HL-60 (cell line): ENCODE measurements around the gene KLHL28.

Source experiments
- CTCF ChIP-seq: IDR thresholded peaks from one replicate; pipeline ENCODE4 v1.5.1; 2011; ENCODE audit warnings: low read length, control low read depth, inconsistent platforms; ENCODE audit not compliant: insufficient read depth
- GABPA ChIP-seq: IDR thresholded peaks from 2 replicates; pipeline ENCODE4 v1.6.1; 2012; ENCODE audit warnings: low read depth
- POLR2AphosphoS5 ChIP-seq: IDR thresholded peaks from 2 replicates; pipeline ENCODE4 v1.6.1; 2012; ENCODE audit warnings: low read depth
- TF ChIP-seq, protein P1 (sequence below): IDR thresholded peaks from 2 replicates; pipeline ENCODE4 v1.6.1; 2012; ENCODE audit warnings: low read depth; ENCODE audit not compliant: insufficient replicate concordance

- TF ChIP-seq CTCF = no peak
- TF ChIP-seq POLR2AphosphoS5 = no peak; the same call in 1 of the 2 replicates
- TF ChIP-seq, protein P1, sequence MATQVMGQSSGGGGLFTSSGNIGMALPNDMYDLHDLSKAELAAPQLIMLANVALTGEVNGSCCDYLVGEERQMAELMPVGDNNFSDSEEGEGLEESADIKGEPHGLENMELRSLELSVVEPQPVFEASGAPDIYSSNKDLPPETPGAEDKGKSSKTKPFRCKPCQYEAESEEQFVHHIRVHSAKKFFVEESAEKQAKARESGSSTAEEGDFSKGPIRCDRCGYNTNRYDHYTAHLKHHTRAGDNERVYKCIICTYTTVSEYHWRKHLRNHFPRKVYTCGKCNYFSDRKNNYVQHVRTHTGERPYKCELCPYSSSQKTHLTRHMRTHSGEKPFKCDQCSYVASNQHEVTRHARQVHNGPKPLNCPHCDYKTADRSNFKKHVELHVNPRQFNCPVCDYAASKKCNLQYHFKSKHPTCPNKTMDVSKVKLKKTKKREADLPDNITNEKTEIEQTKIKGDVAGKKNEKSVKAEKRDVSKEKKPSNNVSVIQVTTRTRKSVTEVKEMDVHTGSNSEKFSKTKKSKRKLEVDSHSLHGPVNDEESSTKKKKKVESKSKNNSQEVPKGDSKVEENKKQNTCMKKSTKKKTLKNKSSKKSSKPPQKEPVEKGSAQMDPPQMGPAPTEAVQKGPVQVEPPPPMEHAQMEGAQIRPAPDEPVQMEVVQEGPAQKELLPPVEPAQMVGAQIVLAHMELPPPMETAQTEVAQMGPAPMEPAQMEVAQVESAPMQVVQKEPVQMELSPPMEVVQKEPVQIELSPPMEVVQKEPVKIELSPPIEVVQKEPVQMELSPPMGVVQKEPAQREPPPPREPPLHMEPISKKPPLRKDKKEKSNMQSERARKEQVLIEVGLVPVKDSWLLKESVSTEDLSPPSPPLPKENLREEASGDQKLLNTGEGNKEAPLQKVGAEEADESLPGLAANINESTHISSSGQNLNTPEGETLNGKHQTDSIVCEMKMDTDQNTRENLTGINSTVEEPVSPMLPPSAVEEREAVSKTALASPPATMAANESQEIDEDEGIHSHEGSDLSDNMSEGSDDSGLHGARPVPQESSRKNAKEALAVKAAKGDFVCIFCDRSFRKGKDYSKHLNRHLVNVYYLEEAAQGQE = no peak
- no peak for TF ChIP-seq GABPA
These were observed 742 bp upstream of the KLHL28 start for GRCh38 chr14:44962334-44963043.
